CD4-positive, alpha-beta T cell treated with Interleukin-15 for 4 hours (primary cell): ENCODE measurements around the gene EFNB2.

Source experiments
- DNase-seq: peaks from one replicate; pipeline ENCODE4 v3.0.0-alpha.2; 2020; ENCODE audit warnings: low spot score

Gene EFNB2

DNA sequence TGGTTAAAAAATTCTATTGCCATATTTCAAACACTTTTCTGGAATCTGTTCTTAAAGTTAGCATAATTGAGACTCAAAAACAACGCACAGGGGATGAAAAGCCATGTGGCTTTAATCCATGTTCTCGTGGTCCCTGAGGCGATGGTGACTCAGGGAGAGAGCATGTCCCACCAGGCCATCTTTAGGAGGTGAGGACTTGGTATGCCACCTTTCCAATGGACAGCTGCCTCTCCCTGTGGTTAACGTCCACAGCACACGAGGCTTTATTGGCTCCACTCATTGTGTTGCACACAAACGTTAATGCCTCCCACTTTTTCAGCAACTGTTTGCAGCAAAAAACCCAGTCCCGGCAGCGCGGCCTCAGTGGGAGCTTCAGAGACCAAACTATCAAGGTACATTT is 51.4 kb downstream of the EFNB2 start:
- DNase-seq, result no peak

DNA sequence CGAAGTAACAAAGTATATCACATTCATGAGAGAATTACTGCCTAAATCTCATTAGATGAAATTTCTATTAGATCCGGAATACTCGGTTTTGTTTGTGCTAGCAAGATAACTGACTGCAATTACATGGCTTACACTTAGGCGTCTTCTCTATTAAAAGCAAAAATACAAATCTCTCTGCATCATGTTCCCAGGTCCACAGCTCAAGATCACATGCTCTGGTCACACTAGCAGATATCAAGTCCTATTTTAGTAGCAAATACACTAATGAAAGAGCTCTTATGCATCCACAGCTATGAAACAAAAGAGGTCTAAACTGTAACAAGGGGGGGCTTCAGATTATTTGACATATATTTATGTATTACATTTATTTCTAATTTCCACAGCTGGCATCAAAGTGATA is 53.5 kb downstream of the EFNB2 start:
- DNase-seq, result no peak

DNA sequence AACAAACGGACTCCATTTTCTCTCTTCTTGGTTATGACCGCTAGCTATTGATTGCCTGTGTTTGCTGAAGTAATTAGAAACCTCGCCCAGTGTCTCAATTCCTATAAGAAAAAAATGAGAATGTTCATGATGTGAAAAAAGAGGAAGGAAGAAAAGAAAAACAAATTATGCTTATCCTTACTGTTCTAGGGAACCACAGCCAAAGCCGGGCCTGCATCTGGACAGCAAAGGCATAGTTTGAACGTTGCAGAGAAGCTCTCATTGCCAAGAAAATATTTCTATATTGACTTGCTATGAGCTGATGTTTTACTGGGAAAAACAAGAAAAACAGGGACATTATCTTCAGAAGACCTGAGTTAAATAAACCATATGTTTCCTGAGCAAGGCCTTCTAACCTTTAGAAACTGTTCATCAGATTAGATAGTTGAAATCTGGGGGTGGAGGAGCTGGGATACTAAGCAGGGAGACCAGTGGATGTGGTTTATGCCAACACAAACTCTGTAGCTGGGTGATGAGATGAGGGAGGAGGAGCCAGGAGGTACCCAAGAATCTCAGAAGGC is 55.0 kb downstream of the EFNB2 start:
- no peak for DNase-seq

DNA sequence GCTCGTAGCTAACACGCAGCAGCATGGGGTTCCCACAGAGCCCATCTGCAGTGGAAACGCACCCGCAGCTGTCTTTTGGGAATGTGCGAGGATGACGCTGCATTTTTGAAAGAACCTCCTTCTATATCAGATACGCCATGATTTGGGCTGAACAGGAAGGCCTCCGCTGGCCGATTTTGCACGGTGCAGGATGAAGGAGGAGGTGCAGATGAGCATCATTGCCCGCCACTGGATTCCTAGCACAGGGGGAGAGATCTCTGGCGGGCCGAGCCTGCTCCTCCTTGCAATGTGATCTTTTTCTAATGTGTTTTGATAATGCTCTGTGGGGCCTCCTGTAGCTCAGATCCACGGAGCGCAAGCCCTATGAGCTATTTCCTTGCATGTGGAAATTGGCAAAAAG is 55.5 kb downstream of the EFNB2 start:
- DNase-seq, result no peak

DNA sequence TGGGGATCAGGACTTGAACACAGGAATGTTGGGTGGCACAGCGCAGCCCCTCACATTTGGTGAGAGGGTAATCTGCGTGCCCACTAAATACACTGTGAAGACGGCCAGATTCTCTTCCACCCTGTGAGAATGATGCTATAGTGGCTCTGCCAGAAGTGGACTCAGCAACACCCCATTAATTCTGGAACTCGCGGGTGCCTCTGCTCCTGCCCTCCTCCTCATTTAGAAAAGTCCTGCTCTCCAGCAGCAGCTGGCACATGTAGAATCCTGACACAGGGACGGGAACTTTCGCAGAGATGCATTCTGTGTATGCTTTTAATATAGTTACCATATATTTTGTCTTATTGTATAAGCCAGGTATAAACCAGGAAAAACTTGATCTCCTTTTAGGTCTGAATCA is 57.3 kb downstream of the EFNB2 start:
- no peak for DNase-seq

DNA sequence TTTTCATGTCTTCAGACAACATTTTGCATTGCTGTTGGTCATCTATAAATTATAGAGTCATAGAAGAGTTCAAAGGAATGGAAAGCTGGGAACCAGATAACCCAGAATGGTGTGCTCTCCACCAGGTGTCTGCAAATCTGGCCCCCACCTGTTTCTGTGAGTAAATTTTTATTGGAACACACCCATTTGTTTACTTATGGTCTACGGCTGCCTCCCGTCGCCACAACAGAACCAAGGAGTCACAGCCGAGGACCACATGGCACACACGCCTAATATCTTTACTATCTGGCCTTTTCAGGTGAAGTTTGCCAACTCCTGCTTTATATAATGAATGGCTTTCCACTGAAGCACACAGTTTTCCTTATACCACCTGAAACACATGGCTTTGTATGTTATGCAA is 58.2 kb downstream of the EFNB2 start:
- DNase-seq, result no peak

DNA sequence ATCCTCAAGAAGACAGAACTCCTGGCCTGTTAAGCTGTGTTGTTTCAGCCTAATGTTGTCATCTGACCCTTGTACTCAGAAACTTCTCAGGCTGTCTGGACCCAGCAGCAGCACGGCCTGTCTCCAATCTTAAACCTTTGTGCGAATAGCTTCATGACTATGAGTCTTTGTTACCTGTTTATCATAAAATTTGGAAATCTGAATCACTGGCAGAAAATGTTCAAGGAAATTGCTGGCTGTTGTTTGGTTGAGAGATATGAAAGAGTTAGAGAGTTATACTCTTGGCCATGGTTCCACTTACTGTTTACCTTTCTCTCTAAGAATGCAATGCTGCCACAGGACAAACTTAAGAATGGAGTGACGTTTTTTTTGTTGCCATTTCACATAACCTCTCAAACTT is 59.6 kb downstream of the EFNB2 start:
- no peak for DNase-seq

DNA sequence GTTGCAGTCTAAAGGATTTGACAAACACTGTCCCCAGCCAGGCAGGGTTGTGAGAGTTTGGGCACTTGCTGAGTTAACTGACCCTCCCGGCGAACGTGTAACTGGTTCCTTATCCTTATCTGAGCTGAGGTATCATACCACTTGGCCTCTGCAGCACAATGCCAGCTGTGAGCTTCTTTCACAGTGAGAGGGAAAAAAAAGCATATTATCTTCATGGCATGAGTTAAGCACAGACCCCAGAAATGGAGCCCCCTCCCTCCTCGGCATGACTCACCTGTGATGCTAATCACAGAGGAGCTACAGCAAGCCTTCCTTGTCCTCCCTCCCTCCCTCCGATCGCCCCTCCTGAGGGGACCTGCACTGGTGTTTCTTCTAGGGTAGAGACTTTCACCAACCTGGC is 60.5 kb downstream of the EFNB2 start:
- no peak for DNase-seq

DNA sequence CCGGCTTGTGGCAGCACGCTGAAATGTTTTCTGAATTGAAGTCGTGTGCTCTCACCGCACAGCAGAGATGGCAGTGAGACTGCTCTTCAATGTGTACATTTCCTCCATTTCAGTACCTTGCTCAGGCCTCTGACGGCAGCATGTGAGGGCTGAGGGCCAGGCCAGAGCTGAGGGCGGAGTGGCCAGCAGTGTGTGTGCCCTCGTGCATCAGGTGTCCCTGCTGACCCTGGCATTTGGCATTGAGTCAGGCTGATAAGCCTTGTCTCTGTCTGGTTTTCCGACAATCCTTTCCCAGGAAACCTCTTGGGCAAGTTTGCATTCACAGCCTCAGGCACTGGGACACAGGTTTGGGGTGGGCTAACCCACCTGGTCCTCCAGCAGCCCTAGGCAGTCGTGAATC is 62.3 kb downstream of the EFNB2 start:
- DNase-seq, result no peak

DNA sequence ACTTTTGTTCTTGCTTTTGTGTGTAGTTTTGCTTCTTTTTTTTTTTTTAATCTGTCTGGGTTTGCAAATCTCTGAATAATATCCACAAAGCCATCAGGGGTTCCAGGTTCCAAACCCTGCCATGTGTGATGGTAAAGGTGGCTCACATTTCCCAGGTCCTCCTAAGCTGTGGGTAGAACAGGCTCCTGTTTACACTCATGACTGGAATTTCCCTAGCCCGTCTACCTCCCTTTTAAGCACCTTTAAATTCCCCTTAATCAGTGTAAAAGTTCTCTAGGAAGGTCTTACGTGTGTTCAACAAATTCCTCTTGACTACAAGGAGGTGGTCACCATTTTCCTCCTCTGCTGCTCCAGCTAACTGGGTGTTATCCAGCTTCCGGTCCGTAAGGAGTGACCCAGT is 62.8 kb downstream of the EFNB2 start:
- no peak for DNase-seq

DNA sequence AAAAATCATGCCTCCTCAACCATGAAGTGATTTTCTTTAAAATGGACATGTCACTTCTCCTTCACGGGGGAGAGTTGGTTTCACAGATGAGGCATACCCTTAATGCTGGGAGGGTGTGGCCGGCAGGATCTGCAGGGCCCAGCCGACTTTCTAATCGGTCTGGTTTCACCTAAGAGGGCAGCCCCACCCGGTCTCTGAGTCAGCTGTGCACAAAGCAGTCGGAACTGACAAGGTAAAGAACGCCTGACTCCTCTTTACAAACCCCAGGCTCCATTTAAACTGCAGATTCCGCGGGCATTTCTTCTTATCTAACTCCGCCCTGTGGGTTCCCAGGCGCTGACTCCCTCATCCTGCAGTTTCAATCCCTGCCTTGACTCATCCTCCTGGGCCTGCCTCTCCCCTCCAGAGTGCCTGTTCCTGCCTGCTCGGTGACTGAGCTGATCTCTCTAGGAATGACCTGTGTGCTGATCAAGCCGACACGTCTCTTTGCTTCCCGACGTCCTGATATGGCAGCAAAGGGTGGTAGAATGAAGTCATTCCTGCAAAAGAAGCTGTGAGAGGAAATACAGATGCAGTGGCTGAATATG is 63.4 kb downstream of the EFNB2 start:
- no peak for DNase-seq

DNA sequence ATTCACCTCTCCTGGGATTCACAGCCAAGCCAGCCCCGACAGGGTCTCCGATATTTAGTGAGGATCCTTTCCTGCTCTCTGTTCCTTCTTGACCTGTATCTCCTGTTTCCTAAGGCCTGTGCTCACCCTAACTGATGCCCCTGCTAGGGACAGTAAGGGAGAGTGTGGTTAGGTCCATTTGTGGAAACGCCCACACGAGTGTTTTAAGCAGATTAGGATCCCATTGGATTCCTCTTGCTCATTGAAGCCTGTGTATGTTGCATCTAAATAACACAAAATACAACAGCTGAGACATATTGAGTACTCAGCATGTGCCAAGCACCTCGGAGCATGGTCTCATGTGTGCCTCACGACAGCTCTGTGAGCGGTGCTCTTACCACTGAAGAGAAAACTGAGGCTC is 64.9 kb downstream of the EFNB2 start:
- DNase-seq, result no peak

DNA sequence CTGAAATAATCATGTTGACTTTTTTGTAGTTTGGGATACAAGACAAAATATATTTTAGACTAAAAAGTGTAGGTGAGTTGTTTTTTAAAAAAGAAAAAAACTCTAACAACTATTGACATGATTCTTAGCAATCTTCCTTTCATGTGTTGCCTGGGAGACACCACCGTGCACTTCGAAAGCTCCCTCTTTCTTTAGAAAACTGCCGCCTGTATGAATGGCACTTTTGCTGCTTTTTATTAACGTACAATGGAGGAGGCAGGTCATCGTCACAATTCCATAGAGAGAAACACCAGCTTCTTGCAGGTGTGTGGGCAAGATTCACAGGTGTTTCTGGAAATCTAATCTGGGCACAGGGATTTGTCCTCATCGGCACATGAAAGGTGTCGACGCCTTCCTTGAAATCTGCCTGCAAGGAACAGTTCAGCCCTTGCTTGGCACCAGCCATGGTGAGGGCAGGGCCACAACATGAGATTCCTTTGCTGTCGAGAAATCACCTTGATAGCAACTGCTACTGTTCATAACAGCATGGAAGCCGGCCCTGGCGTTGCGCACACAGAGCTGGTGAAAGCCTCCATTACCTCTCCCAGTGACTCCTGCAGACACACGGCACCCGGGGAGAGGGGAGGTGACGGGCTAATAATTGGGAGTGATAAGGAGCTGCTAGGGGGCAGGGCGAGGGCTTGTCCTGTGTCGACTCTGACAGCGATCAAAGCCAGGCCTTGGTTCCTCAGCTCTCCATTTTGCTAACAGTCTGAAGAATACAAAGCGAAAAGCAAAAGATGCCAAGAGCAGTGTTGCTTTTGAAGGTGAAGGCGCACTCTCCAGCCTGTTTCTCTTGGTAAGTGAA is 66.5 kb downstream of the EFNB2 start:
- DNase-seq, result no peak

DNA sequence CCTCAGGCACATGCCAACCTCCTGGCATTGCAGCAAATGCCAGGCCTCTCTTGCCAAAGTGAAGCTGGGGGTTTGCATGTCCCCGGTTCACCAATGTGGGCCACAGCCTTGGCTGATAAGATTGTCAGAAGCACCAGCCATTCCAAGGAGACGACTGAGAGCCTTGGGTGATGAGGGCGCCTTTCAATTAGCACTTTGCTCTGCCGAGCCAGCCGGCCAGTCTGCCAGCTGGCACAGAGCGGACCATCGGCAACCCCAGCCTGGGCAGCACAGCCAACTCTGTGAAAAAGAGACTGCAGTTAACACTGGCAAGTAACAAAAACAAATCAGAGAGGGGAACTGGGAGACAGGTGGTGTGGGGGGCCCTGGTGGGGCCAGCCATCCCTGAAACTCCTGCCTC is 67.3 kb downstream of the EFNB2 start:
- no peak for DNase-seq

DNA sequence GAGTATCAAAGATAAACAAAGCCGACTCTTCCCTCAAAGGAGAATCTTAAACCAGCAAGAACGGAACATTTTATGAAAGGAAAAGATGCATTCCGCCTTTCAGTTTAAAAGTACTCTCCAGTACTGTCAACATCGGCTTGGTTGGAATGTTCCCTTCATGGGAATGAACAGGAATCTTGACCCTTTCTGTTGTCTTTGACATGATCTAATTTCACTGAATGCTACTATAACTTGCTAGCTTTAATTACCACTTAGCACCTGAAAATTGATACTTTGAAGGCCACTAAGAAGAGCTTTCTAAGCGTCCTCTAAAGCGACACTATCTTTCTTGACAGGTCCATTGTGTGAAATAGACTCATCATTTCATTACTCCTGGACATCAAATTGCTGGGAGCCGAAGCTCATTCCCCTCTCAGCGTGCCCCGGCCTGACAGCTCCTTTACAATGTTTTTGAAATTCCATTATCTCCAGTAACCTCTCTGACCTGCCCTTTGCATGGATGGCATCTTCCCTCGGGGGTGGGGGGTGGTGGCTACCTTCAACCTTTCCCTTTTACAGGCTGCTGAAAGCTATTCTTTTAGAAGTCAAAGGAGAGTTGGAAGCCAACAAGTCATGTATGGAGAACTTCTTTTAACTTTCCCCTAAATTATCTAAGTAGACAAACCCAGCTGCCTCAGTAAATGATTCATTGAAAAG is 67.9 kb downstream of the EFNB2 start:
- DNase-seq, result no peak

DNA sequence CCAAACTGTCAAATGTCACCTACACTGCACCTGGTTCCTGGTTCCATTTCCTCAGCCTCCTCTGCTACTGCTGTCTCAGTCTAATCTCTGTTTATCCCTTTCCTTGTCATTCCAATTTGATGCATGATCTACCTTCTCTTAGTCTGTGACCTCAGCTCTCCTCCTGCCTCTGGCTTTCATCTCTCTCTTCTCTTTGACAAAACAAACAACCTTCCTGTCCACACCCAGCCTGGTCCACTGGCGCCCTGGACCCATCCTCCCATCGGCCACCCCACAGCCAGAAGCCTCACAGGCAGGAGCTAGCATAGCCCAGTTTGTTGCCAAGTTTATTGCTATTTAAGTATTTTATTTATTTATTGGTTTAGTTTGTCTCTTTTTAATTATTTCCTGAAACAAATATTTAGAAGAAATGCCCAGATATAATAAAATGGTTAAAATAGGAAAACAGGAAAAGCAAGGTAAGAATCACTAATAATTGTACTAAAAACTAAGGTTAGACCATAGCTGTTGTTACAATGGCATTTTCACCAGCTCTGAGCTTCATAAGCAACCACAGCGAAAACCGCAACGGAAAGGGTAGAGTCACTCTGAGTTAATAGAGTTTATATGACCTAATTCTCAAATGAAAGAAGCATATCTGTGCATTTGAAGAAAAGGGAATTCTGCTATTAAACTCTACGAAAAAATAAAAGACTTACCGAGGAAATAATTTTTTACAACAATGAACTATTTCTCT is 68.6 kb downstream of the EFNB2 start:
- DNase-seq, result no peak

DNA sequence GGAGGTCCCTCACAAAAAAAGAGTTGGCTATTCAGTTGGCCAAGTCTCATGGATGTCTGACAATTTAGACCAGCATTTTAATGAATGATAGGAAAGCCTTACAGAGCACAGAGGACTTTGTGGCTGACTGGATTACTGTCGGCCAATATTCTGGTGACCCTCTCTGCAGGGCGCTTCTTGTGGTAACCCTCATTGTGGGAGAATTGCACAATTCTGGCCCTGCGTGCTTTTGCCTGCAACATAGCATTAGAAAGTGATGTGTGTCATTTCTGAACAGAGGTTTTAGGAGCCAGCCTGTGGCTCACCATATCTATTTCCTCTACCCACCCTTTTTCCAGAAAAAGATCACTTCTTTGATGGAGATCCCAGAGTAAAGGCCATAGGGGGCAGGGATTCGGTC is 71.4 kb downstream of the EFNB2 start:
- DNase-seq, result no peak

DNA sequence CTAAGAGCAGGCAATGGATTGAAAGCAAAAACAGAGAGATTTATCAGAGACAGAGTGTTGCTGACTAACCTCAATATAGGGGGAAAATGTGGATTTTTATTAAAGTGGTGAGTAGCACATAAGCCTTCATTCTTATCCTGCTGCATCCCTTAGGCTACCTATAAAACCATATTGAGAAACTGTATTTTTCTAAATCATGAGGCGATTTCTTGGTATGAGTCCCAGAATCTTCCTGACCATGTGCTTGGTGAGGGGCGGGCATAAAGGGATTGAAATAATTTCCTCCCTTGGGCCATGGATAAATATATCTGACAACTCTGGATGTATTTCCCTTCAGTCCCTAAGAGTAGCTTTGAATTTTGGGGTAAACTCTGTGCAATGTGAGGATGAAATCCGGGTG is 72.8 kb downstream of the EFNB2 start:
- DNase-seq, result no peak

DNA sequence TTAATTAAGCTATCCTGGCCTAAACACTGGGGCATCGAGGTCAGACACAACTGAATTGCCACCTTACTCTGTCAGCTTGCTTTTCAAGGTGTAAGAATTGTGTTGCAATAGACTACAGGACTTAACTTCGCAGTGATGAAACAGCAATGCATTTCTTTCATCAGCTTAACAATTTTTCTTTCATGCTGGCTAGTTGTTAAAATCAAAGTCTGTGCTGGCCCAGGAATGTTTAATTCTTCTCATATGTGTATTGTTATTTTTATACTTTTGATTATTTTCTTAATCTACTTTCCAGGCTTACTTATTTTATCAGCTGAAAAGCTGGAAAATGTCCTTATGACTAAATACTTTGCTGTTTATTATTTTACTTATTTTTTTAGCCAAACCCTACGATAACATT is 79.7 kb downstream of the EFNB2 start:
- no peak for DNase-seq

DNA sequence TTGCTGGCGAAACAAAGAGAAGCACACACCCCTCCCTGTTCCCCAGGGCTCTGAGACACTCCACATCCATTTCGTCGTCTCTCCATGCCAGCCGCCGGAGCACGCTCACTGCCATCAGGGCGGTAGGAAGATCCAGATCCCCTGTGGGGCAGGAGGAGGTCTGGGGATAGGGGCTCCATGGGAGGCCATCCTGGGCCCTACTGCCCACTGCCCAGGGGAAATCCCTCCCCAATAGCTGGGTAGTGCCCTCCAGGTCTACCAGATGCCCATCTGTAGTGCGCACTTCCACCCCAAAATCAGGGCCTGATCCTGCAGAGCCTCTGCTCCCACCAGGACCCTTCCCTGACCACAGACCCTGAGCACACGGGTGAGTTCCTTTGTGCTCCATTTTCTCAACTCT is 80.3 kb downstream of the EFNB2 start:
- DNase-seq, result no peak

DNA sequence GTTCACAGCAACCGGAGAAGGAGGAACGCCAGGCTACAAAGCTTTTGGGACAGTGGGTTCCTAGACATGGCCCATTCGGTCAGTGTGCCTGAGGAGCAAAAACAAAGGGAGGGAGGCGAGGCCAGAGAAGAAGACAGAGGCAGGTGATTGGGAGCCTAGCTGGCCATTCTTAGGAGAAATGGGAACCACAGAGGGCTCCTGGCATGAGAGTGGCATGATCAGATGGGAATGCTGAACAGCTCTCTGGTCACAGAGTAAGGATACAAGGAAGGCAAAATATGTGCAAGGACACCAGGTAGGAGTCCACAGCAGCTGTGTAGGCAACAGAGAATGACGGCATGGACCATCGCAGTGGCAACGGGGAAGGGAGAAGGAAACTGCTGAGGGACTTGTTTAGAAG is 82.4 kb downstream of the EFNB2 start:
- DNase-seq, result no peak

DNA sequence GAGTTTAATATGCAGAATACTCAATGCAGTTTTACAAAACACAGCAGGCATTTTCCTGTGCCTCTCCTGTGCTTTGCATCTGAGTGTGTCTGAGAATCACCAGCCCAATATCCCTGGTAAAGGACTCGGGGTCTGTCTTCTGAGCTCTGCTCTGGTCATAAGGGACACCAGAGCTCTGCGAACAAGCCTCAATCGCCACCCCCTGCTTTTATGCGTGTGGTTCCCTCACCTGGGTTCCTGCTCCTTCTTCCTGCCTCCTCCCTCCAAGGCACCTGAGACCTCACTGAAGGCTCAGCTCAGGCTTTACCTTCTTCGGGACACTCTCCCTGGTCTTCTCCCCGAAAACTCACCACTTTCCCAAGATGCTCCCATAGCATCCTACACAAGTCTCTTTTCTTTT is 84.5 kb downstream of the EFNB2 start:
- DNase-seq, result no peak
